ENCODE measurements around the gene ZNF135.

ZNF135 gene

DNA sequence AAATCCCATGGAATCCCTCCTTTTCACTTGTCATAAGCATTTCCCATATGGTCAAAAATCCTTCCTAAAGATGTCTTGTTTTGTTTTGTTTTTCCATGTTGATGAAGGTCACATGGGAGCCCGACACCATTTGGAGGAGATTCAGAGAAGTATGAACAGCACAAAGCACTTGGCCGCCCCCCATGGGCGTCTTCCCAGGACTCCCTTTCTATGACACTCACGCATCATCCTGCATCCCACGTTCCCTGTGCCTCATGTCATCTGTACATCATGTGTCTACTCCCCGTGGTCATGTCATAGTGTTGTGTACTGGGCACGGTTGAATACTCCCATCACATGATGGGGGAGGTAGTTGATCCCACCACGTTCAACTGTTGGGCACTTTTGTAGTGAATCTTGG is 23.2 kb upstream of the ZNF135 start:
- H3K9me3 ChIP-seq (ENCODE audit: low read length): no peaks in the 10 kb centered on the region

GRCh38 chr19:58037927-58038687 is 21.0 kb upstream of the ZNF135 start:
- no peak overlapping the region for H3K9ac ChIP-seq (ENCODE audit: low read length)
- no peaks in the 10 kb centered on the region for H3K36me3 ChIP-seq (ENCODE audit: insufficient read depth, low read length)
- H3K27me3 ChIP-seq (ENCODE audit: control insufficient read depth in 1 of 2, insufficient read depth in 2 of 2, low read length in 2 of 2): peaks cover 0 to 10% of the 10 kb centered on the region in 2 donors
- no peak overlapping the region for H3K4me3 ChIP-seq (ENCODE audit: low read depth in 1 of 2, low read length in 2 of 2)
- H3K4me1 ChIP-seq (ENCODE audit: insufficient read depth, low read length): no peaks in the 10 kb centered on the region
- no peaks in the 10 kb centered on the region for H3K9me3 ChIP-seq (ENCODE audit: low read length)
- no peak overlapping the region for H3K27ac ChIP-seq (ENCODE audit: low read depth, low read length)

More for the DNA sequence above, 23.2 kb upstream of the ZNF135 start:
- H3K4me3 ChIP-seq (ENCODE audit: low read depth in 1 of 2, low read length in 2 of 2): no peak overlapping the region
- H3K36me3 ChIP-seq (ENCODE audit: insufficient read depth, low read length): no peaks in the 10 kb centered on the region
- no peak overlapping the region for H3K27ac ChIP-seq (ENCODE audit: low read depth, low read length)
- H3K9ac ChIP-seq (ENCODE audit: low read length): no peak overlapping the region
- peaks cover 0 to 12% of the 10 kb centered on the region in 2 donors for H3K27me3 ChIP-seq (ENCODE audit: control insufficient read depth in 1 of 2, insufficient read depth in 2 of 2, low read length in 2 of 2)
- no peaks in the 10 kb centered on the region for H3K4me1 ChIP-seq (ENCODE audit: insufficient read depth, low read length)

DNA sequence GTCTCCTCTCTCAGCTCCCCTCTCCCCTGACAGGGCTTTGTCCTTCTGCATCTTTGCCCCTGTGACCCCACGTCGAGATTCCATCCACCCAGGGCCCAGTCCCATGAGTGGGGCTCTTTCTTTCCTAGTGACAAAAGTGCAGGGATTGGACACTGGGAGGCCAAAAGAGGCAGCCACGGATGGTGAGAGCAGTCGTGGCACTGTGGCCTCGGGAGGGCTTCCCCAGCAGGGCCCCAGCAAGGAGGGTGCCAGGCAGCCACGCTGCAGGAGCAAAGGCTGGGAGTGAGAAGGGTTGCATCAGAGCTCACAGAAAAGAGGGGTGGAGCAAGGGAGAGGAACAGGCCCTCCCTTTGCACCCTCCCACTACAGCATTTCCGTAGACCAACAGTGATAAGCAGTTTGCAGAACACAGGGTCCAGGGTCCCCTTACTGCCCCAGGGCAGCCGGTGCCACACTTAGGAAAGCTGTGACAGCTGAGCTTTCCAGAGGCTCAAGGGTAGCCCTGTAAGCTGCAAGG is 20.3 kb upstream of the ZNF135 start:
- Histone ChIP-seq H3K27me3 (ENCODE audit: control insufficient read depth in 1 of 2, insufficient read depth in 2 of 2, low read length in 2 of 2) (peaks cover 0 to 4% of the 10 kb centered on the region in 2 donors), H3K9me3 (ENCODE audit: low read length) (no peaks in the 10 kb centered on the region), H3K9ac (ENCODE audit: low read length) (no peak overlapping the region), H3K4me1 (ENCODE audit: insufficient read depth, low read length) (no peaks in the 10 kb centered on the region), H3K27ac (ENCODE audit: low read depth, low read length) (no peak overlapping the region), H3K4me3 (ENCODE audit: low read depth in 1 of 2, low read length in 2 of 2) (no peak overlapping the region), H3K36me3 (ENCODE audit: insufficient read depth, low read length) (no peaks in the 10 kb centered on the region)

- H3K27ac ChIP-seq (ENCODE audit: low read depth, low read length): no peak overlapping the region
- no peaks in the 10 kb centered on the region for H3K27me3 ChIP-seq (ENCODE audit: control insufficient read depth in 1 of 2, insufficient read depth in 2 of 2, low read length in 2 of 2)
- H3K9me3 ChIP-seq (ENCODE audit: low read length): peaks cover 6% of the 10 kb centered on the region
- no peaks in the 10 kb centered on the region for H3K36me3 ChIP-seq (ENCODE audit: insufficient read depth, low read length)
- no peak overlapping the region for H3K9ac ChIP-seq (ENCODE audit: low read length)
- no peak overlapping the region for H3K4me3 ChIP-seq (ENCODE audit: low read depth in 1 of 2, low read length in 2 of 2)
- H3K4me1 ChIP-seq (ENCODE audit: insufficient read depth, low read length): no peaks in the 10 kb centered on the region
Observed at GRCh38 chr19:58040751-58041525, 18.1 kb upstream of the ZNF135 start.

DNA sequence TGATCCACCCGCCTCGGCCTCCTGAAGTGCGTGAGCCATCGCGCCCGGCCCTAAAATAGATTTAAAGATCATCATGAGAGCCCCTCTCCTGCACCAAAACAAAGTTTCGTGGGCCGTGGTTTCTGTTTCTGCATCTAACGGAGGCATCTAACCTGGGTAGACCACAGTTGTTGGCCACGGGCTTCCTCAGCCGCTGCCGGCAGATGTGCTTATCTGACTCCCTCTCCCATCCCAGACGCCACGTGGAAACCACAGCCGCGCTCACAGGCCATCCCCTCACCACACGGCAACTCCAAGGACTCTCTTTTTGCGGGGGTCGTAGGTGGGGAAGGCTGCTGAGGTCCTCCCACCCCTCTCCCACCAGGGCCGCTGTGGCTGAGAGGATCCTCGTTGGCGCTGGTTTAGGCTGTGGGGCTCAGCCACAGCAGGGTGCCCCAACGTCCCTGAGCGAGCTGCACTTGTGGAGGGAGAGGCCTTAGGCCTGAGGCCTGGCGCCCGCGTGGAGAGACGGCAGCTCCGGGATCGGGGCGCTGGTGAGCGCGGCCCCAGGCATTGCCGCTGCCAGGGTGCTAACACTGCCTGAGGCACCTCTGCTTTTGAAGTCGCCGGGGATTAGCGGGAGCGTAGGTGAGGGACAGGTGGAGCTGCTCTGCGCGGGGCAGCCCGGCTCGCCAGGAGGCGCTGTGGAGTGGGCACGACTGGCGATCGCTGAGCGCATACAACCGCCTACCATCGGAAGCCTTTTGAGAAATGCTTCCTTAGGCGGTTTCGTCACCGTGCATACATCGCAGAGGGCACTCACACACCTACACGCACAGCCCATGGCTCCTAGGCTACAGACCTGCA is 16.4 kb upstream of the ZNF135 start:
- Histone ChIP-seq H3K27ac (ENCODE audit: low read depth, low read length) (no peak overlapping the region), H3K9ac (ENCODE audit: low read length) (no peak overlapping the region), H3K27me3 (ENCODE audit: control insufficient read depth in 1 of 2, insufficient read depth in 2 of 2, low read length in 2 of 2) (no peaks in the 10 kb centered on the region), H3K9me3 (ENCODE audit: low read length) (peaks cover 13% of the 10 kb centered on the region), H3K4me3 (ENCODE audit: low read depth in 1 of 2, low read length in 2 of 2) (no peak overlapping the region), H3K36me3 (ENCODE audit: insufficient read depth, low read length) (no peaks in the 10 kb centered on the region), H3K4me1 (ENCODE audit: insufficient read depth, low read length) (no peaks in the 10 kb centered on the region)

- H3K27me3 ChIP-seq (ENCODE audit: control insufficient read depth in 1 of 2, insufficient read depth in 2 of 2, low read length in 2 of 2): no peaks in the 10 kb centered on the region
- peaks cover 13% of the 10 kb centered on the region for H3K9me3 ChIP-seq (ENCODE audit: low read length)
- H3K9ac ChIP-seq (ENCODE audit: low read length): no peak overlapping the region
- H3K36me3 ChIP-seq (ENCODE audit: insufficient read depth, low read length): no peaks in the 10 kb centered on the region
- H3K4me1 ChIP-seq (ENCODE audit: insufficient read depth, low read length): no peaks in the 10 kb centered on the region
- H3K4me3 ChIP-seq (ENCODE audit: low read depth in 1 of 2, low read length in 2 of 2): no peak overlapping the region
- H3K27ac ChIP-seq (ENCODE audit: low read depth, low read length): no peak overlapping the region
Observed at GRCh38 chr19:58044391-58044790, 14.7 kb upstream of the ZNF135 start.

- H3K27me3 ChIP-seq (ENCODE audit: control insufficient read depth in 1 of 2, insufficient read depth in 2 of 2, low read length in 2 of 2): no peaks in the 10 kb centered on the region
Observed at GRCh38 chr19:58044886-58045285, 14.2 kb upstream of the ZNF135 start.

GRCh38 chr19:58045411-58046050 is 13.6 kb upstream of the ZNF135 start:
- no peak overlapping the region for H3K4me3 ChIP-seq (ENCODE audit: low read depth in 1 of 2, low read length in 2 of 2)
- no peak overlapping the region for H3K27ac ChIP-seq (ENCODE audit: low read depth, low read length)
- no peaks in the 10 kb centered on the region for H3K4me1 ChIP-seq (ENCODE audit: insufficient read depth, low read length)
- no peaks in the 10 kb centered on the region for H3K27me3 ChIP-seq (ENCODE audit: control insufficient read depth in 1 of 2, insufficient read depth in 2 of 2, low read length in 2 of 2)
- no peak overlapping the region for H3K9ac ChIP-seq (ENCODE audit: low read length)
- H3K36me3 ChIP-seq (ENCODE audit: insufficient read depth, low read length): no peaks in the 10 kb centered on the region
- H3K9me3 ChIP-seq (ENCODE audit: low read length): peaks cover 13% of the 10 kb centered on the region

More at GRCh38 chr19:58044886-58045285, 14.2 kb upstream of the ZNF135 start:
- H3K36me3 ChIP-seq (ENCODE audit: insufficient read depth, low read length): no peaks in the 10 kb centered on the region
- no peaks in the 10 kb centered on the region for H3K4me1 ChIP-seq (ENCODE audit: insufficient read depth, low read length)
- no peak overlapping the region for H3K4me3 ChIP-seq (ENCODE audit: low read depth in 1 of 2, low read length in 2 of 2)
- no peak overlapping the region for H3K27ac ChIP-seq (ENCODE audit: low read depth, low read length)
- H3K9ac ChIP-seq (ENCODE audit: low read length): no peak overlapping the region
- H3K9me3 ChIP-seq (ENCODE audit: low read length): peaks cover 13% of the 10 kb centered on the region

DNA sequence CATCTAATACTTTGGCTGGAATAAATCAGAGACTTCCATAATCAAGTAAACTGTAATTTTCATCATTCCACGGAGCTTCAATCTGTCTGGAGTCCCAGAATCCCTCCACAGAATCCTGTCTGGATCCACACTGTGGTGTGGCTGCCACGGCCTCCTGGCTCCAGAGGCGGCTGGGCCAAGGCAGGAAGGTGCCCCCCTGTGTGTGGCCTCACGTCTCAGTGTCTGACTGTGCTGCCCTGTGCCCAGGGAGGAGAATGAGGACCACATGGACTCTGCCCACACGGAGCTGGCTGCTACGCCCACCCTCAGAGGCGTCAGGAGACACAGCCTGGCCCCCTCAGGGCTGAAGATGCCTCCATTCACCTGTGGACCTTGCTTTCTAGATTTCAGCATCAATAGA is 12.2 kb upstream of the ZNF135 start:
- peaks cover 13% of the 10 kb centered on the region for H3K9me3 ChIP-seq (ENCODE audit: low read length)

GRCh38 chr19:58047672-58048071 is 11.4 kb upstream of the ZNF135 start:
- Histone ChIP-seq H3K4me3 (ENCODE audit: low read depth in 1 of 2, low read length in 2 of 2) (no peak overlapping the region), H3K9me3 (ENCODE audit: low read length) (peaks cover 13% of the 10 kb centered on the region), H3K9ac (ENCODE audit: low read length) (no peak overlapping the region), H3K27me3 (ENCODE audit: control insufficient read depth in 1 of 2, insufficient read depth in 2 of 2, low read length in 2 of 2) (no peaks in the 10 kb centered on the region), H3K36me3 (ENCODE audit: insufficient read depth, low read length) (no peaks in the 10 kb centered on the region), H3K27ac (ENCODE audit: low read depth, low read length) (no peak overlapping the region), H3K4me1 (ENCODE audit: insufficient read depth, low read length) (no peaks in the 10 kb centered on the region)

More for the DNA sequence above, 12.2 kb upstream of the ZNF135 start:
- Histone ChIP-seq H3K27ac (ENCODE audit: low read depth, low read length) (no peak overlapping the region), H3K27me3 (ENCODE audit: control insufficient read depth in 1 of 2, insufficient read depth in 2 of 2, low read length in 2 of 2) (no peaks in the 10 kb centered on the region), H3K9ac (ENCODE audit: low read length) (no peak overlapping the region), H3K4me1 (ENCODE audit: insufficient read depth, low read length) (no peaks in the 10 kb centered on the region), H3K36me3 (ENCODE audit: insufficient read depth, low read length) (no peaks in the 10 kb centered on the region), H3K4me3 (ENCODE audit: low read depth in 1 of 2, low read length in 2 of 2) (no peak overlapping the region)

Measured in muscle layer of colon (tissue), 2 donors.